ENCODE measurements around the gene CNTNAP5.

DNA sequence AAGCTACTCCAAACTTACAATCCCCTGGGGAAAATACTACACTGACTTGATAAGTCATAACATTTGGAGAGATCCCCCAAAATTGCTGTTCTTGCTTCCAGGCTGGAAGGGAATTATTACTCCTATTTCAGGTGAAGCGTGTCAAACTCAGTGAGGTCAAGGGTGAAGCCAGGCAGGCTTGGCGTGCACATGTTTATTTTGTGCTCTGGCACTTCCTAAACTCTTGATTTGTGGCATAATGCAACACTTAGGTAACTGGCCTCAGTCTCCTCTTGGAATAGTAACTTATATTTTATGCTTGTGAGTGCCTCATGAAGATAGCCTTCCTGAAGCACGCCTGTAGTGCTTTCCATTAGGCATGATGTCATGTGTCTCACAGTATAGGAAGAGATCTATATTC lies 751.2 kb downstream of the CNTNAP5 start:
- TF ChIP-seq, protein P1, sequence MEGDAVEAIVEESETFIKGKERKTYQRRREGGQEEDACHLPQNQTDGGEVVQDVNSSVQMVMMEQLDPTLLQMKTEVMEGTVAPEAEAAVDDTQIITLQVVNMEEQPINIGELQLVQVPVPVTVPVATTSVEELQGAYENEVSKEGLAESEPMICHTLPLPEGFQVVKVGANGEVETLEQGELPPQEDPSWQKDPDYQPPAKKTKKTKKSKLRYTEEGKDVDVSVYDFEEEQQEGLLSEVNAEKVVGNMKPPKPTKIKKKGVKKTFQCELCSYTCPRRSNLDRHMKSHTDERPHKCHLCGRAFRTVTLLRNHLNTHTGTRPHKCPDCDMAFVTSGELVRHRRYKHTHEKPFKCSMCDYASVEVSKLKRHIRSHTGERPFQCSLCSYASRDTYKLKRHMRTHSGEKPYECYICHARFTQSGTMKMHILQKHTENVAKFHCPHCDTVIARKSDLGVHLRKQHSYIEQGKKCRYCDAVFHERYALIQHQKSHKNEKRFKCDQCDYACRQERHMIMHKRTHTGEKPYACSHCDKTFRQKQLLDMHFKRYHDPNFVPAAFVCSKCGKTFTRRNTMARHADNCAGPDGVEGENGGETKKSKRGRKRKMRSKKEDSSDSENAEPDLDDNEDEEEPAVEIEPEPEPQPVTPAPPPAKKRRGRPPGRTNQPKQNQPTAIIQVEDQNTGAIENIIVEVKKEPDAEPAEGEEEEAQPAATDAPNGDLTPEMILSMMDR (IDR thresholded peaks at IDR 0.05 in 4 of 5, conservative IDR thresholded peaks at IDR 0.05 in 1 of 5): no peak
- TF ChIP-seq POLR2A (IDR thresholded peaks at IDR 0.05): no peak

All from gastrocnemius medialis (tissue), 4 donors.